SKM-1 treated with dmso at 0.1 percent for 144 hours (cell line): ENCODE results near the gene FBXL4.

Experiments
- DNase-seq: peaks from one replicate; lab custom pipeline; 2025; ENCODE audit not compliant: unreplicated experiment; lab: John Stamatoyannopoulos, UW

The FBXL4 gene

GRCh38 chr6:98827295-98828159 lies 120.2 kb downstream of the FBXL4 start:
- DNase-seq = no peak

GRCh38 chr6:98825600-98826230 lies 122.0 kb downstream of the FBXL4 start:
- DNase-seq = no peak

DNA sequence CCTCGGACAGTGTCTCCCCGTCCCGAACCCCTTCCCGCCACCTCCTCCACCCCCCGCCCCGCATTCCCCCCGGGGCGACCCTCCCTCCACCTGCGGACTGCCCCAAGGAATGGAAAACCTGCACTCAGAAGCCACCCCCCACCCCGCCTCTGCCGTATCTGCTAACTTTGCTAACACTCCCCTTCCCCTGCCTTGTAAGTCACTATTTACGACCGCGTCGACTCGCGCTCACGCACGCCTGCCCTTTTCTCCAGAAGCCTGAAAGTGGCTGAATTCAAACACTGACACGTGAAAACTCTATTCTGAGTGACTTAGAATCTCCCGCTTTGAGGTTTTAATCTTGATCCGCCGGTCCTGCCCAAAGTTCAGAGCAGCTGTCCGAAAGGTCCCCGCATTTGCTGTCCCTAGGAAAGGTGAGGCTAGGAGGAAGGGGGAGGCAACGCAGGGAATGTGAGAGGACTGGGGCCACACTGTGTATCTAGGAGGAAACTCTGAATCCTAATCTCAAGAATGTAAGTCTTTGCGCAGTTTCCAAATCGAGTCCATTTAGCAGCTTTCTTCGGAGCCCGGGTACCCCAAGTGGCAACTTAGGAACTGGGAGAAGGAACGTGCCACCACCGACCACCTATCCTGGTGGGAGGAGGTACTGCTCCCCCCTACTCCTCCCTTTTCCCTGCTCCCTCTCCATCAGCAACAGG lies 122.7 kb downstream of the FBXL4 start:
- no peak for DNase-seq

GRCh38 chr6:98824162-98824901 lies 123.4 kb downstream of the FBXL4 start:
- no peak for DNase-seq

DNA sequence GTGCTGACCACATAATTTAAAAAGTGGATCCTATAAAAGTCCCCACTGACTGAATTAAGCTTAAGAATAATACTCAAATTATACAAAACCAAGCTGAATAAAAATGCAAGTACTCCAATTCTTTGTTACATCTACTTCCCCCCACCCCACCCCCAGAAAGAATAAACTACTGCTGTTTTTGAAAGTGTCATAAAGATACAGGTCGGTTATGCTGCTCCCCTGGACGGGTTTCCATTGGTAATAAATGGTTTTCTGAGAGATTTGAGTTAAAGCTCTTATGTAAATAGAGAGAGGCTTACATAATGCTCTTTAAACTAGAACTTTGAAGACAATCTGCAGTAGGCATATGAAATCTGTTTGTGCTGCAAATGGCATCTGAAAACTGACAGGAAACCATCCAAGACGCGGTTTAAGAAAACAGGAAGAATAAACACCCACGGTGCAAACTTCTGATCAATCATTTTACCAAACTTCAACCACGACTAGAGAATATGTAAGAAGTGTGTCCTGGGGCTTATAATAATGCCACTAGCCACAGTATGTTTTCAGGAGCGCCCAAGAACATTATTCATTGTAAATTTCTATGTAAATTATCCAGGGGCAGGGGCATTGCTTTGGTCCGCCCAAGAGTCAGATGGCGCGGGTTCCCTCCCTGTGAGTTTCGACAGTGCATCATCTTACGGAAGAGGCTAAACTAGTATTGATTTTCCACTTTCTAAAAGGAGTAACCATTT lies 124.2 kb downstream of the FBXL4 start:
- no peak for DNase-seq

DNA sequence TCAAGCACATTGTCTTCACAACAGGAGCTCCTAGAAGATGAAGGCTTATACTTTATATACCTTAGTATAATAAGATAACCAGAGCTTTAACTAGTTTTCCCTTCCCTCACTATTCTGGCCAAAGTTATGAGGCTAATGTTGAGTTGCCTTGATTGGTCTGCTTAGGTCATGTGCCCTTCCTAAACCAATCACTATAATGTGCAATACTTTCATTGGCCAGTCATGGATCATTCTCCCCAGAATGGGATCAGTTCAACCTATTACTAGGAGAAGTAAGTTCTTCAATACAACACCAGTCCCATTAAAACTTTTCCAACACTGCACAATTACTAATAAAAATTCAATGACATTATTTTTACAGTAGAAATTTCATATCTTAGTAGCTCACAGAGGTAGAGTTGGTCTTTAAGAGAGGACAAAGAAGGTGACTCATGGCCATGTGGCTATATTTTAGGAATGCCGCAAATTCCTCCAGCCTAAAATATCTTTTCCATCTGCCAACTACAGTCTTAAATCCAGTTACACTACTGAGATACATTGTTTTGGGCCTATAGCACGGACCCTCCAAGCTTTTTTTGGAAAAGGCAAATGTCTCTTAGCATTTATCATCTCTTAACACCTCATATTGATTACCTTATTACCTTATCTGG lies 125.9 kb downstream of the FBXL4 start:
- DNase-seq = no peak
